Thyroid gland (tissue), 4 donors: ENCODE measurements around the gene NPRL2.

Source experiments
- CTCF ChIP-seq, 6 experiments: fragments of 200-600 bp in 3 of 6; fragments of 450-650 bp in 3 of 6; sonication (generic) in 3 of 6; IDR thresholded peaks; one replicate each; pipeline ENCODE4 v1.5.1; 2016 to 2019; ENCODE audit warnings: antibody characterized with exemption in 6 of 6, mild to moderate bottlenecking in 2 of 6, inconsistent platforms in 1 of 6, moderate library complexity in 1 of 6
- POLR2A ChIP-seq, 2 donors: fragments of 450-650 bp; IDR thresholded peaks; one replicate each; pipeline ENCODE4 v1.6.1; 2017; ENCODE audit warnings: antibody characterized with exemption in 2 of 2, mild to moderate bottlenecking in 2 of 2, moderate library complexity in 1 of 2

GRCh38 chr3:50374363-50375257 lies 24.0 kb upstream of the NPRL2 start:
- no peak for TF ChIP-seq CTCF (IDR thresholded peaks at IDR 0.05)
- no peak for TF ChIP-seq POLR2A (IDR thresholded peaks at IDR 0.05)
